ENCODE measurements around the gene MLYCD.

The MLYCD gene

GRCh38 chr16:83958137-83958845 lies 59.4 kb downstream of the MLYCD start:
- DNase-seq: no peak

GRCh38 chr16:83958846-83959565 lies 60.1 kb downstream of the MLYCD start:
- DNase-seq: no peak

- no peak for DNase-seq
Measured at GRCh38 chr16:83959656-83960434, 60.9 kb downstream of the MLYCD start.

- no peak for DNase-seq
Measured at GRCh38 chr16:83960521-83961249, 61.8 kb downstream of the MLYCD start.

- DNase-seq: no peak
Measured at GRCh38 chr16:83961591-83961990, 62.7 kb downstream of the MLYCD start.

GRCh38 chr16:83963277-83964119 lies 64.6 kb downstream of the MLYCD start:
- DNase-seq: no peak

- DNase-seq: no peak
Measured at GRCh38 chr16:83964684-83965443, 65.9 kb downstream of the MLYCD start.

- no peak for DNase-seq
Measured at GRCh38 chr16:83965444-83966152, 66.7 kb downstream of the MLYCD start.

- no peak for DNase-seq
Measured at GRCh38 chr16:83966153-83966696, 67.3 kb downstream of the MLYCD start.

- DNase-seq: no peak
Measured at GRCh38 chr16:83967091-83967490, 68.2 kb downstream of the MLYCD start.

GRCh38 chr16:83967838-83968305 lies 69.0 kb downstream of the MLYCD start, which contains the start of gene NECAB2:
TSS of gene NECAB2 (plus strand) at chr16:83968244. CDS start at chr16:83968649, 405 bp downstream.
- no peak for DNase-seq

- no peak for DNase-seq
Measured at GRCh38 chr16:83968306-83968851, 69.5 kb downstream of the MLYCD start.

- no peak for DNase-seq
Measured at GRCh38 chr16:83968891-83969649, 70.2 kb downstream of the MLYCD start.

- DNase-seq: no peak
Measured at GRCh38 chr16:83969771-83970429, 71.0 kb downstream of the MLYCD start.

GRCh38 chr16:83970430-83970815 lies 71.5 kb downstream of the MLYCD start:
- no peak for DNase-seq

GRCh38 chr16:83971165-83972130 lies 72.5 kb downstream of the MLYCD start:
- no peak for DNase-seq
